GM10266 (cell line): ENCODE results near the gene SEMA3G.

ENCODE experiments used
- DNase-seq: peaks from one replicate; pipeline ENCODE4 v3.0.0; 2012; ENCODE audit errors: extremely low spot score
- CTCF ChIP-seq: IDR thresholded peaks from 2 replicates; pipeline ENCODE4 v1.5.1; 2012; ENCODE audit warnings: mild to moderate bottlenecking, low read depth; ENCODE audit not compliant: control insufficient read depth, insufficient read depth; ENCODE audit errors: missing control alignments

Gene SEMA3G

GRCh38 chr3:52396011-52396906, 48.6 kb downstream of the SEMA3G start:
- no peak for DNase-seq
- no peak for TF ChIP-seq CTCF

- TF ChIP-seq CTCF: no peak
- no peak for DNase-seq
Observed at GRCh38 chr3:52395503-52395865, 49.4 kb downstream of the SEMA3G start.

- no peak for DNase-seq
- no peak for TF ChIP-seq CTCF
Observed at GRCh38 chr3:52394751-52395502, 50.0 kb downstream of the SEMA3G start.

- DNase-seq: no peak
- TF ChIP-seq CTCF: no peak
Observed at GRCh38 chr3:52393959-52394670, 50.8 kb downstream of the SEMA3G start.

- DNase-seq: no peak
- TF ChIP-seq CTCF: no peak
Observed at GRCh38 chr3:52393131-52393807, 51.6 kb downstream of the SEMA3G start.

- no peak for TF ChIP-seq CTCF
- no peak for DNase-seq
Observed at GRCh38 chr3:52392216-52392930, 52.5 kb downstream of the SEMA3G start.
